IPS-20b (cell line): ENCODE measurements around the gene CBFA2T2.
A peak's percentile ranks its signal among the peaks of the same experiment; 100 is the strongest.

Source experiments
- H3K27ac ChIP-seq: one replicate; pipeline ENCODE4 v1.5.1; 2013; ENCODE audit warnings: low read length
- H3K27me3 ChIP-seq: 2 replicates; pipeline ENCODE4 v1.6.1; 2013; ENCODE audit warnings: mild to moderate bottlenecking, low read length, inconsistent platforms; ENCODE audit not compliant: insufficient read depth
- H3K36me3 ChIP-seq: 2 replicates; pipeline ENCODE4 v1.6.1; 2013; ENCODE audit warnings: low read depth, mild to moderate bottlenecking, inconsistent platforms, low read length, moderate library complexity; ENCODE audit not compliant: insufficient read depth
- H3K4me1 ChIP-seq: 2 replicates; pipeline ENCODE4 v1.6.1; 2013; ENCODE audit warnings: mild to moderate bottlenecking, control low read depth, inconsistent platforms, low read length, moderate library complexity; ENCODE audit not compliant: insufficient read depth
- H3K4me3 ChIP-seq: 2 replicates; pipeline ENCODE4 v1.5.1; 2013; ENCODE audit warnings: mild to moderate bottlenecking, low read length, inconsistent platforms
- H3K9ac ChIP-seq: 2 replicates; pipeline ENCODE4 v1.6.1; 2013; ENCODE audit warnings: low read depth, mild to moderate bottlenecking, inconsistent platforms, low read length, moderate library complexity
- H3K9me3 ChIP-seq: 2 replicates; pipeline ENCODE4 v1.6.1; 2013; ENCODE audit warnings: mild to moderate bottlenecking, low read depth, low read length, inconsistent platforms; ENCODE audit not compliant: insufficient read depth

The CBFA2T2 gene

DNA sequence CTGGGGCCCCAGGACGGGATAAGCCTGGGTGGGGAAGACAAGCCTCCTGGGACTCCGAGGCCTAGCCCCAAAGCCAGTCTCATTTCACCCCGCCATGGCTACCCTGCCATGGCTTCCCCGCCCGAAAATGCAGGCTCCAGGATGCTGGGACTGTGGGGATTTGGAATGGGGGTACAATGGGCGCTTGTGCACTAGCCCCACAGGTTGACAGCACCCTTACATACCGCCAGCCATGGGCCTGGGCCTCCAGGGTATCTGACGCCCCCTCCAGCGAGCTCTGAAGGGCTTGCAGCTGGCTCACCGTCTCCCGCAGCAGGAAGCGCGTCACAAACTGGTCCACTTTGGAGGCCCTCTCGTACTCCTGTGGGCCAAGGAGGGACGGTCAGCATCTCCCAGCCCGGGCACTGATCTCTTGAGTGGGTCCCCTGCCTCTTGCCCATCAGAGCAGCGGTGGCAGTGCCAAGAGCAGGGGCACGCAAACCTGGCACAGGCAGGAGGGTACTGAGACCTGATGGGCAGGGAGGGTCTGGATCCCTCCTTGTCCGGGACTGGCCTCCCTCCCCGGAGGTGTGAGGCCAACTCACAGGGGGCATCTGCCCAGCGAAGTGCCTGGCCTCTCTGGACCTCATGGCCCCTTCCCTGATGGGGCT lies 170.3 kb downstream of the CBFA2T2 start:
- Histone ChIP-seq H3K4me3 (no peak overlapping the region), H3K27me3 (peaks cover 10% of the 10 kb centered on the region; the same call in 1 of the 2 replicates), H3K9ac (no peak overlapping the region), H3K4me1 (peaks cover 5% of the 10 kb centered on the region; the same call in 1 of the 2 replicates), H3K36me3 (peaks cover 5% of the 10 kb centered on the region; the same call in 1 of the 2 replicates), H3K27ac (no peak overlapping the region), H3K9me3 (no peaks in the 10 kb centered on the region)

DNA sequence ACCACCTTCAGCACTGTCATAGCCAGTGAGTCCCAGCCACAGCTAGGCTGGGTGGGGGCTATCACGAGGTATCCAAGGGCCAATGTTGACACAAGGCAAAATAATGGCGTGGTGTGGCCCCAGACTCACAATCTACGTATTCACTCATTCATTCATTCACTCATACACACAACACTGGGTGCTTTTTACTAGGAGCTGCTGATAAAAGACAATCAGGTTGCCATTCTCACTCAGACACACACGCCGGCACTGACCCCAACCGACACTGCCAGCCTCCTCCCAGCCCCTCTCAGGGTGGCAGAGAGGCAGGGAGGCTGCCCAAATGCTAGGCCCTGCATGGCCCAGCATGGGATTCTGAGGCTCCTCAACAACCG lies 170.8 kb downstream of the CBFA2T2 start:
- no peaks in the 10 kb centered on the region for H3K9me3 ChIP-seq
- H3K9ac ChIP-seq: no peak overlapping the region
- no peak overlapping the region for H3K4me3 ChIP-seq
- peaks cover 10% of the 10 kb centered on the region; the same call in 1 of the 2 replicates for H3K27me3 ChIP-seq
- no peak overlapping the region for H3K27ac ChIP-seq
- H3K36me3 ChIP-seq: peaks cover 5% of the 10 kb centered on the region; the same call in 1 of the 2 replicates
- peaks cover 5% of the 10 kb centered on the region; the same call in 1 of the 2 replicates for H3K4me1 ChIP-seq

DNA sequence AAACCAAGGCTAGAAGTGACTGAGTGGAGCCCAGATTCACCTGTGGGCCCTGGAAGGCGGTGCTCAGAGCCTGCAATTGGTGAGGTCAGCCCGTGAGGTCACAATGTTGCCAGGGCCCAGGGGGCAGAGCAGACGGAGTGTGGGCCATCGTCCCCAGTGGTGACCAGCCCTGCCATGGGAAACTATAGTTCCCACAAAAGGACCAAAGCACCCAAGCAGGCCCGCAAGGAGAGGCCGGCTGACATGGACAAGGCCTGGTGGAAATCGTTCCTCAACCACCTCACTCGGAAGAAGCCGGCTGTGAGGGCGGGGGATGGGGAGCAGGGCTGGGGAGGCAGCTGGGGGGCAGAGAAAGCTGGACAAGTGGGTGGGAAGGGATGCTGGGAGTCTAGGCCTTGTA lies 172.3 kb downstream of the CBFA2T2 start, which contains the start of gene C20orf144:
Gene C20orf144 (plus strand): TSS at position 156 of the 400 bp plus-strand sequence. CDS start 19 bp downstream, at position 175.
- peaks cover 5% of the 10 kb centered on the region; the same call in 1 of the 2 replicates for H3K36me3 ChIP-seq
- H3K4me3 ChIP-seq: peak within 1 kb of the TSS; percentile 74; the same call in 1 of the 2 replicates
- peaks cover 11% of the 10 kb centered on the region; the same call in 1 of the 2 replicates for H3K4me1 ChIP-seq
- H3K27ac ChIP-seq: no peak within 1 kb of the TSS
- no peaks in the 10 kb centered on the region for H3K9me3 ChIP-seq
- H3K9ac ChIP-seq: peak within 1 kb of the TSS; percentile 81; the same call in 1 of the 2 replicates
- peaks cover 11% of the 10 kb centered on the region; the same call in 1 of the 2 replicates for H3K27me3 ChIP-seq

DNA sequence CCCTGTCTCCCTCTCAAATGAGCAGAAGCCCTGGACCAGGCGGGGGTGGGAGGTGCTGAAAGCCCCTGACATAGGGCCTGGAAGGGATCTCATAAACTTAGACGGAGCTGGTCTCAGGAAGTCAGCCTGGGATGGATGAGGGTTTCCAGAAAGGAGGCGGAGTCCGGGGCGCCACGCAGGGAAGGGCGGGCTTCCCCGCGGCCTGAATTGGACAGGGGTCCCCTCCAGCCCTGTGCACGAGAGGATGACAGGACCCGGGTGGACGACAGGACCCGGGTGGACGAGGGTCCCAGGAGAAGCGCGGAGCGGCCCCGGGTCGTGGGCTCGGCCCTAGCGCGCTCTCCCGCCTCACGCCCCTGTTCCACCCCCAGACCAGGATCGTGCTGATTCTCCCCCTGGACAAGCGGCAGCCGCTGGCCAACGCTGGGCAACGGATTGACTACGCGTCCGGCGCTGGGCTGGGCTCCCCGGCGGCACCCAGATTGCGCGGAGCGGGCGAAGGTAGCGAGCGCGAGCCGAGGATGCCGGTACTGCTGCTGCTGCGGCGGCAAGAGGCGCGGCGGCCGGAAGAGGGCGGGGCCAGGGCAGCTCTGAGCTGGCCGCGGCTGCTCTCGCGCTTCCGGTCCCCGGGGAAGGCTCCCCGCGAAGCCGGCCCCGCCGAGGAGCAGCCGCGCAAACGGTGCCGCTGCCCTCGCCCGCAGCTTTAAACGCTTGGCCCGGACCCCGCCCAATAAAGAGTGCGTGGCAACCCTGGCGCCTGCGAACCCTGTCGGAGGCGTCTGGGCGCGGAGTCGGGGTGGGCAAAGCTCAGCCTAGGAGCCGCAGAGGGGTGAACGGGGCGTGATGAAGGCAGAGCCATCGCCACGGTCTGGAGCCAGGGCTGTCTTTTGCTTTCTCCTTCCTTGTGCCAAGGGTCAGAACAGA lies 173.5 kb downstream of the CBFA2T2 start:
- no peak overlapping the region for H3K27ac ChIP-seq
- peaks cover 19% of the 10 kb centered on the region for H3K27me3 ChIP-seq

DNA sequence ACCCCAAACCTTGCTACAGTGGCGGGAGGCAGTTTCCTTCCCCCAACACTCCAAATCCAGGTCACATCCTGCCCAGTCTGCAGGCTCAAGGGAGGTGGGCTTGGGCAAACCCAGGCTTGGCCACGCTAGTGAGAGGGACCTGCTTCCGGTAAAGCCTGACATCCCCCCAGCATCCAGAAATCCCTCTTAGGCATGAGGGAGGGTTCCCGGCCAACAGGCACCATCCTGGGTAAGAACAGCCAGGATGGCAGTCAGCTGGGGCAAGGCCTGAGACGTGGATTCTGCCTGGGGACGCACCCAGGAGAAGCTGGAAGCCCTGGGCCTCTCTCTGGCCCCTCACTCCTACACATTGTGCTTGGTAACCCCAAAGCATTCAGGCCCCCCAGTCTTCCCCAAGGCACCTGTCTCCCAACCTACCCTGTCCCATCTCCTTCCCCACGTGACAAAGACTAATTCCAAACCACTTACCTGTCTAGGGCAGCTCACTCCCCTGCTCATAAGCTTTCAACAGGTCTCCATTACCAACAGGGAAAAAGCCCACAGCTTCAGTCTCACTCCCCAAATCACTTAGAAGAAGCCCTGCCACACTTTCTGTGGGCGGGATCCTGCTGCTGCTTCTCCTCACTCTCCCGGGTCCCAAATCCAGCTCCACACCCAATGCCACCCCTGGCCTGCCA lies 174.3 kb downstream of the CBFA2T2 start:
- no peaks in the 10 kb centered on the region for H3K9me3 ChIP-seq

More for the DNA sequence above, 173.5 kb downstream of the CBFA2T2 start:
- H3K9ac ChIP-seq: peak overlapping the region; percentile 81; the same call in 1 of the 2 replicates
- H3K36me3 ChIP-seq: no peaks in the 10 kb centered on the region
- no peaks in the 10 kb centered on the region for H3K9me3 ChIP-seq
- H3K4me1 ChIP-seq: peaks cover 11% of the 10 kb centered on the region; the same call in 1 of the 2 replicates
- peak overlapping the region; percentile 74 for H3K4me3 ChIP-seq

DNA sequence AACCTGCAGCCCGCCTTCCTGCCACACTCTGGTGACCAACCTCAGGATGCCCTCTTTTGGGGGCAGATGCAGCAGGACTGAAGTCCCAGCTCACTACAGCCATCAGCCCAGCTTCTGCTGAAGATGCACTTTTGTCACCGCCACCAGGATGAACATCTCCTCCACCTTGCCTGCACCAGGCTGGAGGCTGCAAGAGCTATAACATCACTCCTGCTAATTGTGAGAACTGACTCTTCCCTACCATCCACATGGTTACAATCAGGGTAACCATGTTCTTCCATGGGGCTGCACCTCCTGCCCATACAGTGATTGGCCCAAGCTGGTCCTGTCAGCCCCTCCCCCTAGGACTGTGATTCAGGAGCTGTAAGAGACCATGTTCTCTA lies 174.9 kb downstream of the CBFA2T2 start:
- peaks cover 19% of the 10 kb centered on the region for H3K27me3 ChIP-seq
- peaks cover 8% of the 10 kb centered on the region for H3K36me3 ChIP-seq
- no peak overlapping the region for H3K27ac ChIP-seq
- H3K4me1 ChIP-seq: peaks cover 11% of the 10 kb centered on the region; the same call in 1 of the 2 replicates
- peak overlapping the region; percentile 81; the same call in 1 of the 2 replicates for H3K9ac ChIP-seq
- no peak overlapping the region for H3K4me3 ChIP-seq
- H3K9me3 ChIP-seq: no peaks in the 10 kb centered on the region

More for the DNA sequence above, 174.3 kb downstream of the CBFA2T2 start:
- Histone ChIP-seq H3K4me3 (peak overlapping the region; percentile 74), H3K27ac (no peak overlapping the region), H3K4me1 (peaks cover 11% of the 10 kb centered on the region; the same call in 1 of the 2 replicates), H3K9ac (peak overlapping the region; percentile 81; the same call in 1 of the 2 replicates), H3K36me3 (peaks cover 8% of the 10 kb centered on the region), H3K27me3 (peaks cover 19% of the 10 kb centered on the region)

DNA sequence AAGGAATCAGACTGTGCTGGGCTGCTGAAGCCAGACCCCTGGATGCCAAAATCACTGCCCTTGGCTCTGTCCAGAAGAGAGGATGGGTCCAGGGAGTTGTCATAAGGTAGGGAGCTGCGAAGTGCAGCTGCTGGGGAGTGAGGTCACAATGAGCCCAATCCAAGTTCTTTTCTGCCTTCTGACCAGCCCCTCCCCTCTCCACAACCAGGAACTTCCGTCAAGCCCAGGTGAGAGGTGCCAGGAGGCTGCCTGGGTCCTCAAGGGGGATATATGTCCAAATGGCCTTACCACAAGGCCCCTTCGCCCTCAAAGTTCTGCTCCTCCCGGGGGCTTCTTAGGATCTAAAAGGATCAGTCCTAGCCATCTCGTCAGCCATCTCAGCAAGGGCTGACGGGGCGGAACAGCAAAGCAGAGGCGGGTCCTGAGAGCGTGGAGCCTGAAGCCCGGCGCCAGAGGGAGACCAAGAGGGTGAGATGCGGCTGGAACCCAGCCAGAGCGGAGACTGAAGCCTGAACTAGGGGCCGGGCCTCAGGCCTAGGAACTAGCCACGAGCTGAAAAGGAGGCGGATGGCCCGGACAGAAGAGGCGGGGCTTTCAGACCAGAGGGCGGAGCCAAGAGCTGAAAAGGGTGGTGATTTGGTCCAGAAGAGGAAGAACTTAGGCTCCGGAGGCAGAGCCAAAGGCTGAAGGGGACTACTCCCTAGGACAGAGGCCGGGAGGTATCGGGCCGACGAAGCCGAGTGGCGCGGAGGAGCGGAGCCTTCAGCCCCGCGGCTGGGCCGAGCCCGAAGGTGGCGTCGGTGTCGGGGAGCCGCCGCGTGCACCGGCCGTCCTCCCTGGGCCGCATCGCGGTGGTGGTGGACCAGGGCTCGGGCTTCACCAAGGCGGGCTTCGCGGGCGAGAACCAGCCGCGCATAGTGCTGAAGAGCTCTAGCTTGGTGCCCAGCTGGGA lies 176.7 kb downstream of the CBFA2T2 start, which contains the start of gene ACTL10:
Gene ACTL10 (plus strand): TSS at position 651 of the 952 bp plus-strand sequence. CDS start 555 bp downstream, outside the sequence.
- Histone ChIP-seq H3K36me3 (peaks cover 16% of the 10 kb centered on the region), H3K9ac (peak within 1 kb of the TSS; percentile 72; the same call in 1 of the 2 replicates), H3K4me1 (peaks cover 11% of the 10 kb centered on the region; the same call in 1 of the 2 replicates), H3K27ac (no peak within 1 kb of the TSS), H3K9me3 (no peaks in the 10 kb centered on the region), H3K4me3 (peak within 1 kb of the TSS; percentile 69), H3K27me3 (peaks cover 19% of the 10 kb centered on the region)

DNA sequence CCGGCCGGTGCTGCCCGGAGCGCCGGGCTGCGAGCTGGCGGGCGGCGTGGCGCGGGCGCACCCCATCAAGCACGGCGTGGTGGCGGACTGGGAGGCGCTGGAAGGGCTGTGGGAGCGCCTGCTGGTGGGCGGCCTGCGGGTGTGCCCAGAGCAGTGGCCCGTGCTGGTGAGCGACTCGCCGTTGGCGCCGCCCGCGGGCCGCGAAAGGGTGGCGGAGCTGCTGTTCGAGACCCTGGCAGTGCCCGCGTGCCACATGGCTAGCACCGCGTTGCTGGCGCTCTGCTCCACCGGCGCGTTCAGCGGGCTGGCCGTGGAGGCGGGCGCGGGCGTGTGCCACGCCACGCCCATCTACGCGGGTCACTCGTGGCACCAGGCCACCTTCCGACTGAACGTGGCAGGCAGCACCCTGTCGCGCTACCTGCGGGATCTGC lies 177.4 kb downstream of the CBFA2T2 start:
- H3K36me3 ChIP-seq: peaks cover 19% of the 10 kb centered on the region
- H3K27me3 ChIP-seq: peaks cover 19% of the 10 kb centered on the region
- peaks cover 11% of the 10 kb centered on the region; the same call in 1 of the 2 replicates for H3K4me1 ChIP-seq
- peak overlapping the region; percentile 69 for H3K4me3 ChIP-seq
- H3K27ac ChIP-seq: no peak overlapping the region
- no peak overlapping the region; the same call in 1 of the 2 replicates for H3K9ac ChIP-seq
- no peaks in the 10 kb centered on the region for H3K9me3 ChIP-seq

DNA sequence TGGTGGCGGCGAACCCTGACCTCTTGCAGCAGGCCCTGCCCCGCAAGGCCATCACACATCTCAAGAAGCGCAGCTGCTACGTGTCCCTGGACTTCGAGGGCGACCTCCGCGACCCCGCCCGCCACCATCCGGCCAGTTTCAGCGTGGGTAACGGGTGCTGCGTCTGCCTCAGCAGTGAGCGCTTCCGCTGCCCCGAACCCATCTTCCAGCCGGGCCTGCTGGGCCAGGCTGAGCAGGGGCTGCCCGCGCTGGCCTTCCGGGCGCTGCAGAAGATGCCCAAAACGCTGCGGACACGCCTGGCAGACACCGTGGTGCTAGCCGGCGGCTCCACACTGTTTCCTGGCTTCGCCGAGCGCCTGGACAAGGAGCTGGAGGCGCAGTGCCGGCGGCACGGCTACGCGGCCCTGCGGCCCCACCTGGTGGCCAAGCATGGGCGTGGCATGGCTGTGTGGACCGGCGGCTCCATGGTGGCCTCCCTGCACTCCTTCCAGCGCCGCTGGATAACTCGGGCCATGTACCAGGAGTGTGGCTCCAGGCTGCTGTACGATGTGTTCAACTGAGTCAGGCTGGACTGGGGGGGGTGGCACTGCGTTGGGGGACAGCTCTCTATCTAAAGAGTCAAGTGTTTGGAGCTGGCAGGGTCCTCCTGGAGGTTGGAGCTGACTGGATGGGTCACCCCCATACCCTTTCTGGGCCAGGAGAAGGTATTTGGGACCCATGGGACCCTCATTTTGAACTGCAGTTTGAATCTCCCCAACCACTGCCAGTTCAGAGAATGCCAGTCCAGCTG lies 178.0 kb downstream of the CBFA2T2 start:
- Histone ChIP-seq H3K4me1 (peaks cover 11% of the 10 kb centered on the region; the same call in 1 of the 2 replicates), H3K27ac (no peak overlapping the region), H3K27me3 (peaks cover 19% of the 10 kb centered on the region), H3K9ac (no peak overlapping the region), H3K4me3 (peak overlapping the region; percentile 69), H3K9me3 (no peaks in the 10 kb centered on the region), H3K36me3 (peaks cover 19% of the 10 kb centered on the region)
